Stomach (tissue), 9 donors: ENCODE results near the gene RIN3. TPM values are rescaled to one million over a fixed set of nuclear protein-coding genes. Genes with fewer than 3 reads are reported as not detected.

ENCODE experiments used
- DNase-seq, 2 donors: peaks; one replicate each; pipeline versions ENCODE4 v3.0.0 to v3.0.0-alpha.2; 2013 to 2019
- H3K27ac ChIP-seq, 5 donors: fragments of 200-600 bp in 4 of 5; sonication (generic) in 4 of 5; one replicate each; pipeline ENCODE4 v1.5.1; 2013 to 2019; ENCODE audit warnings: mild to moderate bottlenecking in 1 of 5, moderate library complexity in 1 of 5
- H3K27me3 ChIP-seq, 3 donors: fragments of 200-600 bp; sonication (generic); one replicate each; pipeline ENCODE4 v1.5.1; 2017 to 2019; ENCODE audit warnings: mixed run types in 1 of 3
- H3K36me3 ChIP-seq, 4 donors: fragments of 200-600 bp; sonication (generic); 1 replicate in 3 of 4; 2 replicates in 1 of 4; pipeline ENCODE4 v1.5.1; 2016 to 2019
- H3K4me1 ChIP-seq, 4 donors: fragments of 200-600 bp; sonication (generic); one replicate each; pipeline ENCODE4 v1.5.1; 2016 to 2019
- H3K4me3 ChIP-seq, 4 donors: fragments of 200-600 bp; sonication (generic) in 3 of 4; one replicate each; pipeline ENCODE4 v1.5.1; 2016 to 2019; ENCODE audit warnings: mild to moderate bottlenecking in 1 of 4
- H3K9me3 ChIP-seq, 4 donors: fragments of 200-600 bp; sonication (generic); one replicate each; pipeline ENCODE4 v1.5.1; 2016 to 2019
- EP300 ChIP-seq: sonication (generic); formaldehyde crosslinking; IDR thresholded peaks from one replicate; pipeline ENCODE4 v1.6.1; 2017; ENCODE audit warnings: antibody characterized with exemption
- POLR2A ChIP-seq, 4 donors: fragments of 450-650 bp; IDR thresholded peaks; one replicate each; pipeline ENCODE4 v1.6.1; 2016; ENCODE audit warnings: antibody characterized with exemption in 4 of 4, control low read depth in 2 of 4, mild to moderate bottlenecking in 1 of 4, moderate library complexity in 1 of 4
- POLR2AphosphoS5 ChIP-seq, 3 donors: sonication (generic); formaldehyde crosslinking; IDR thresholded peaks; one replicate each; pipeline ENCODE4 v1.6.1; 2016; ENCODE audit warnings: antibody characterized with exemption in 3 of 3
- WGBS, 5 donors: extraction: QIAGEN DNeasy Blood & Tissue Kit in 3 of 5; methylation state at CpG; one replicate each; pipeline versions ENCODE4 v1.1.5 to v1.1.7; 2013 to 2018; 5-methylcytosine and 5-hydroxymethylcytosine counted together
- intact Hi-C: fragments of 100-400 bp; cut with DNase I; formaldehyde crosslinking; loops from one replicate; pipeline ENCODE4 v1.15.1; 2023; ENCODE audit warnings: low total_unique reads
- polyA plus RNA-seq, 3 donors: library from polyadenylated mRNA; stranded (reverse); fragments of 200-250 nt; gene quantifications; one replicate each; pipeline ENCODE4 v1.2.3, GENCODE V29; 2013
- total RNA-seq, 5 donors: library from RNA; depleted of rRNA; stranded (reverse); fragments of >200 nt; gene quantifications; one replicate each; pipeline versions ENCODE4 v1.1.0 to v1.2.3, GENCODE V29; 2014 to 2016
- TF ChIP-seq, protein P1 (sequence below), 7 experiments: fragments of 450-650 bp in 4 of 7; fragments of 200-600 bp in 3 of 7; sonication (generic) in 3 of 7; IDR thresholded peaks; one replicate each; pipeline ENCODE4 v1.5.1; 2016 to 2019; ENCODE audit warnings: antibody characterized with exemption in 7 of 7, control low read depth in 2 of 7, mild to moderate bottlenecking in 1 of 7
- donor health status: healthy with polysubstance abuse.
- donor health status: Bipolar disorder and iron deficiency.
- donor health status: healthy.

Gene RIN3
- total and polyA plus RNA-seq, 8 donors, result 5.0 to 47.8 (median 8.0) TPM

GRCh38 chr14:92734618-92735017 lies 221.0 kb downstream of the RIN3 start:
- no peak for TF ChIP-seq EP300
- TF ChIP-seq POLR2A (IDR thresholded peaks at IDR 0.05), result no peak
- TF ChIP-seq, protein P1, sequence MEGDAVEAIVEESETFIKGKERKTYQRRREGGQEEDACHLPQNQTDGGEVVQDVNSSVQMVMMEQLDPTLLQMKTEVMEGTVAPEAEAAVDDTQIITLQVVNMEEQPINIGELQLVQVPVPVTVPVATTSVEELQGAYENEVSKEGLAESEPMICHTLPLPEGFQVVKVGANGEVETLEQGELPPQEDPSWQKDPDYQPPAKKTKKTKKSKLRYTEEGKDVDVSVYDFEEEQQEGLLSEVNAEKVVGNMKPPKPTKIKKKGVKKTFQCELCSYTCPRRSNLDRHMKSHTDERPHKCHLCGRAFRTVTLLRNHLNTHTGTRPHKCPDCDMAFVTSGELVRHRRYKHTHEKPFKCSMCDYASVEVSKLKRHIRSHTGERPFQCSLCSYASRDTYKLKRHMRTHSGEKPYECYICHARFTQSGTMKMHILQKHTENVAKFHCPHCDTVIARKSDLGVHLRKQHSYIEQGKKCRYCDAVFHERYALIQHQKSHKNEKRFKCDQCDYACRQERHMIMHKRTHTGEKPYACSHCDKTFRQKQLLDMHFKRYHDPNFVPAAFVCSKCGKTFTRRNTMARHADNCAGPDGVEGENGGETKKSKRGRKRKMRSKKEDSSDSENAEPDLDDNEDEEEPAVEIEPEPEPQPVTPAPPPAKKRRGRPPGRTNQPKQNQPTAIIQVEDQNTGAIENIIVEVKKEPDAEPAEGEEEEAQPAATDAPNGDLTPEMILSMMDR (IDR thresholded peaks at IDR 0.05), result no peak
- TF ChIP-seq POLR2AphosphoS5 (IDR thresholded peaks at IDR 0.05), result no peak
- DNase-seq, result no peak
- peaks cover 11 to 34% (median 26%) of the 10 kb centered on the region in 4 donors for H3K36me3 ChIP-seq
- H3K27me3 ChIP-seq, result no peaks in the 10 kb centered on the region
- intact Hi-C loops, result no loop called here
- WGBS, 5 donors, result 83 to 94% (median 89%) methylated on average over 7 of the region's 7 CpGs
- peaks cover 5 to 45% (median 20%) of the 10 kb centered on the region in 4 donors for H3K4me1 ChIP-seq
- H3K27ac ChIP-seq, result no peak overlapping the region
- no peak overlapping the region for H3K4me3 ChIP-seq
- H3K9me3 ChIP-seq, result no peaks in the 10 kb centered on the region

- no peak for DNase-seq
- intact Hi-C loops, result no loop called here
- Histone ChIP-seq H3K4me1 (peaks cover under 1 to 38% (median 14%) of the 10 kb centered on the region in 4 donors), H3K27ac (no peak overlapping the region), H3K9me3 (no peaks in the 10 kb centered on the region), H3K36me3 (peaks cover 11 to 35% (median 29%) of the 10 kb centered on the region in 4 donors), H3K27me3 (no peaks in the 10 kb centered on the region), H3K4me3 (no peak overlapping the region)
- TF ChIP-seq POLR2AphosphoS5 (IDR thresholded peaks at IDR 0.05), result no peak
- no peak for TF ChIP-seq EP300
- TF ChIP-seq, protein P1 (IDR thresholded peaks at IDR 0.05), result no peak
- no peak for TF ChIP-seq POLR2A (IDR thresholded peaks at IDR 0.05)
- WGBS, 5 donors, result 81 to 96% (median 94%) methylated on average over 5 to 6 of the region's 6 CpGs
Measured at GRCh38 chr14:92735344-92735743, 221.8 kb downstream of the RIN3 start.

DNA sequence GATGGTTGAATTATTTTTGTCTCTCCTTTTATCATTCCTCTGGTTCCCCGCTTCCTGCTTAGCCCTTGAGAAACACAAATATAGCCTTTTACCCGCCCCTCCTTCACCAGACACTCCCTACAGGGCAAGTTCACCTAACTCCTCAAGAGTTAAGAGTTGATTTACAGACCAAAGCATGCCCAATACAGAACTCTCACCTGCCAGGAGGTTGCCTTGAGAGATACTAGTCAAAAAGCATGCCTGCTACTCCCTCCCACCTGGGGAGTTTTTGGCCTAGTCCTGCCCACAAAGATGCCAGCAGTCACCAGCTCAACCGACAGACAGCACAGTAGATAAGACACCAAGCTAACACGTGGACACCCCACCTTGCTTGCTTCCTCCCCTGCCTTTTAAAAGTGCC lies 223.6 kb downstream of the RIN3 start:
- peaks cover 0 to 34% (median 12%) of the 10 kb centered on the region in 4 donors for H3K4me1 ChIP-seq
- peak in 1 of 2 donors; percentile 41 for DNase-seq
- H3K27ac ChIP-seq, result peak overlapping the region in 2 of 5 donors; percentile 16 to 40
- TF ChIP-seq POLR2A (IDR thresholded peaks at IDR 0.05), result no peak
- no peak for TF ChIP-seq EP300
- TF ChIP-seq POLR2AphosphoS5 (IDR thresholded peaks at IDR 0.05), result no peak
- TF ChIP-seq, protein P1 (IDR thresholded peaks at IDR 0.05), result no peak
- WGBS, 5 donors, result 17 to 42% (median 27%) methylated on average over 4 of the region's 4 CpGs
- no peaks in the 10 kb centered on the region for H3K27me3 ChIP-seq
- peaks cover 5 to 33% (median 28%) of the 10 kb centered on the region in 4 donors for H3K36me3 ChIP-seq
- H3K4me3 ChIP-seq, result no peak overlapping the region
- intact Hi-C loops, result no loop called here
- H3K9me3 ChIP-seq, result no peaks in the 10 kb centered on the region

DNA sequence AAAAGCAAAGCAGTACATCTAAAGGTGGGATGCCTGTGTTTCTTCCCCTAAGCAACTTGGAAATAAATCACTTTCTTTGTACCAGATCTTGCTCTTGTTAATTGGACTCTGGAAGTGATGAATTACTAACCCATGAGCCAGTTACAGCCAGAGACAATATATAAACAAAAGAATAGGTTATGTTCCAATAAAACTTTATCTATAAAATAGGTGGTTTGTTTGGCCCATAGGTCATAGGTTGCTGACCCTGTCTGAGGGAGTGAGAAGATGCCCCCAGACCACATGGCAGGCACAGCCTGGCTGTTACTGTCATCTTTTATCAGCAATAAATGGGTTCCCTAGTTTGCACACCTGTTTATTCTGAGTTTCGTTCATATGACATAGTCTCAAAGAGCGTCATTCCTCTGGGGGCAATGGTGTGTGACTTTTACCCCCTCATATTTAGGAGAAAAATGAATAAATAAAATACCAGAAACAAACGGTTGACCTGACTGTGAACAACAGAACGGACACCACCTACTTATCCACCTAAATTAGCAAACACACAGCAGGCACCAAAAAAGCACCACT lies 224.1 kb downstream of the RIN3 start:
- DNase-seq, result no peak
- peaks cover under 1 to 33% (median 28%) of the 10 kb centered on the region in 4 donors for H3K36me3 ChIP-seq
- H3K4me3 ChIP-seq, result no peak overlapping the region
- H3K9me3 ChIP-seq, result no peaks in the 10 kb centered on the region
- WGBS, 5 donors, result 86 to 89% (median 86%) methylated on average over 4 of the region's 4 CpGs
- no peak for TF ChIP-seq EP300
- no peak for TF ChIP-seq POLR2AphosphoS5 (IDR thresholded peaks at IDR 0.05)
- TF ChIP-seq POLR2A (IDR thresholded peaks at IDR 0.05), result no peak
- TF ChIP-seq, protein P1 (IDR thresholded peaks at IDR 0.05), result no peak
- H3K4me1 ChIP-seq, result peaks cover 0 to 34% (median 11%) of the 10 kb centered on the region in 4 donors
- H3K27me3 ChIP-seq, result no peaks in the 10 kb centered on the region
- H3K27ac ChIP-seq, result peak overlapping the region in 1 of 5 donors; percentile 40
- intact Hi-C loops, result no loop called here

Other genes with a start within 250 kb of the RIN3 start
- under 1 TPM in 2 of 5 donors, not detected in 3; 0.45 to 0.92 TPM for gene SLC24A4, start 190.6 kb upstream of the RIN3 start, total RNA-seq
- gene SLC24A4, start 190.6 kb upstream of the RIN3 start, polyA plus RNA-seq, result under 1 TPM in 2 of 3 donors, not detected in 1; 0.08 to 0.31 TPM
- 100 to 1,000 TPM in 2 of 5 donors, 10 to 100 TPM in 2, 1 to 10 TPM in 1; 8.2 to 142 (median 56.4) TPM for gene LGMN, start 234.8 kb downstream of the RIN3 start, total RNA-seq
- gene LGMN, start 234.8 kb downstream of the RIN3 start, polyA plus RNA-seq, result 10 to 100 TPM; 35.0 to 62.9 (median 43.7) TPM